Neural progenitor cell (in vitro differentiated cells): ENCODE results near the gene NTF3.

Experiments used
- CTCF ChIP-seq: fragments of 200-600 bp; sonication (generic); IDR thresholded peaks from 2 replicates; pipeline ENCODE4 v1.5.1; 2017; ENCODE audit warnings: antibody characterized with exemption, mild to moderate bottlenecking
- EZH2 ChIP-seq: fragments of 200-600 bp; sonication (generic); IDR thresholded peaks from 2 replicates; pipeline ENCODE4 v1.6.1; 2017; ENCODE audit warnings: antibody characterized with exemption, mild to moderate bottlenecking, moderate library complexity

GRCh38 chr12:5485454-5485853, 53.5 kb downstream of the NTF3 start:
- TF ChIP-seq CTCF (no peak), EZH2 (no peak)
